SU-DHL-6 (cell line): ENCODE results near the gene ANKS1A.

ENCODE experiments used
- H2AFZ ChIP-seq: fragments of 200-600 bp; sonication (generic); 2 replicates; pipeline ENCODE4 v1.6.1; 2014; ENCODE audit warnings: low read depth, mild to moderate bottlenecking, moderate library complexity, mixed read lengths, antibody characterized with exemption, low read length; ENCODE audit not compliant: severe bottlenecking
- H3F3A ChIP-seq: fragments of 200-600 bp; shearing (Covaris generic); 2 replicates; pipeline ENCODE4 v1.6.0; 2016; ENCODE audit warnings: antibody characterized with exemption, mild to moderate bottlenecking; ENCODE audit not compliant: insufficient read depth
- H3K27ac ChIP-seq: fragments of 200-600 bp; sonication (generic); 2 replicates; pipeline ENCODE4 v1.5.1; 2016; ENCODE audit warnings: low read depth, mild to moderate bottlenecking, low read length, moderate library complexity, mixed read lengths
- H3K27me3 ChIP-seq: fragments of 200-600 bp; sonication (generic), shearing (Covaris generic); 2 replicates; pipeline ENCODE4 v1.6.0; 2014; ENCODE audit warnings: mild to moderate bottlenecking, low read length
- H3K36me3 ChIP-seq: fragments of 200-600 bp; sonication (generic); 2 replicates; pipeline ENCODE4 v1.6.1; 2014; ENCODE audit warnings: mild to moderate bottlenecking, low read length, mixed read lengths
- H3K4me2 ChIP-seq: fragments of 300-600, 200-600 bp; shearing (Covaris generic), sonication (generic); 2 replicates; pipeline ENCODE4 v1.6.0; 2014; ENCODE audit warnings: low read length, low read depth, mild to moderate bottlenecking; ENCODE audit not compliant: poor library complexity, severe bottlenecking
- H3K4me3 ChIP-seq: fragments of 200-600 bp; sonication (generic); 2 replicates; pipeline ENCODE4 v1.5.1; 2014; ENCODE audit warnings: antibody characterized with exemption, low read length, mild to moderate bottlenecking, mixed read lengths; ENCODE audit not compliant: insufficient read depth, poor library complexity, severe bottlenecking
- H3K79me2 ChIP-seq: fragments of 200-600 bp; sonication (generic); 2 replicates; pipeline ENCODE4 v1.6.1; 2014; ENCODE audit warnings: mild to moderate bottlenecking, low read length, moderate library complexity; ENCODE audit not compliant: insufficient read depth
- H3K9ac ChIP-seq: fragments of 200-600 bp; sonication (generic); 2 replicates; pipeline ENCODE4 v1.7.0; 2014; ENCODE audit warnings: mild to moderate bottlenecking, low read length
- H3K9me2 ChIP-seq: fragments of 200-600 bp; sonication (generic); replicated peaks from 2 replicates; pipeline ENCODE4 v1.6.1; 2014; ENCODE audit warnings: low read length; ENCODE audit not compliant: insufficient read depth
- H3K9me3 ChIP-seq: fragments of 200-600 bp; sonication (generic); 2 replicates; pipeline ENCODE4 v1.6.1; 2014; ENCODE audit warnings: low read length, mixed read lengths; ENCODE audit not compliant: insufficient read depth
- H4K20me1 ChIP-seq: fragments of 200-600 bp; sonication (generic); 2 replicates; pipeline ENCODE4 v1.6.1; 2014; ENCODE audit warnings: low read depth, mild to moderate bottlenecking, antibody characterized with exemption, low read length, moderate library complexity, mixed read lengths
- CTCF ChIP-seq: fragments of 200-600 bp; sonication (generic); IDR thresholded peaks from one replicate; pipeline ENCODE4 v1.5.1; 2017; ENCODE audit warnings: antibody characterized with exemption, mild to moderate bottlenecking, low read length, moderate library complexity; ENCODE audit not compliant: insufficient read depth, poor library complexity, severe bottlenecking
- EZH2phosphoT487 ChIP-seq: fragments of 200-600 bp; sonication (generic), shearing (Covaris generic); conservative IDR thresholded peaks from 2 replicates; pipeline ENCODE4 v1.6.1; 2018; ENCODE audit warnings: mild to moderate bottlenecking, antibody characterized with exemption, low read length, moderate library complexity, mixed read lengths

The ANKS1A gene

GRCh38 chr6:34851361-34851760 is 37.7 kb upstream of the ANKS1A start:
- Histone ChIP-seq H3K27ac (no peak overlapping the region), H4K20me1 (no peaks in the 10 kb centered on the region), H3K9ac (no peak overlapping the region), H3K27me3 (no peaks in the 10 kb centered on the region), H3F3A (no peaks in the 10 kb centered on the region), H3K4me2 (no peak overlapping the region), H3K9me2 (no peaks in the 10 kb centered on the region), H2AFZ (no peak overlapping the region), H3K36me3 (peaks cover 6% of the 10 kb centered on the region; the same call in 1 of the 2 replicates), H3K79me2 (peaks cover 7% of the 10 kb centered on the region; the same call in 1 of the 2 replicates), H3K9me3 (no peaks in the 10 kb centered on the region), H3K4me3 (no peak overlapping the region)
- TF ChIP-seq CTCF (no peak), EZH2phosphoT487 (no peak)

DNA sequence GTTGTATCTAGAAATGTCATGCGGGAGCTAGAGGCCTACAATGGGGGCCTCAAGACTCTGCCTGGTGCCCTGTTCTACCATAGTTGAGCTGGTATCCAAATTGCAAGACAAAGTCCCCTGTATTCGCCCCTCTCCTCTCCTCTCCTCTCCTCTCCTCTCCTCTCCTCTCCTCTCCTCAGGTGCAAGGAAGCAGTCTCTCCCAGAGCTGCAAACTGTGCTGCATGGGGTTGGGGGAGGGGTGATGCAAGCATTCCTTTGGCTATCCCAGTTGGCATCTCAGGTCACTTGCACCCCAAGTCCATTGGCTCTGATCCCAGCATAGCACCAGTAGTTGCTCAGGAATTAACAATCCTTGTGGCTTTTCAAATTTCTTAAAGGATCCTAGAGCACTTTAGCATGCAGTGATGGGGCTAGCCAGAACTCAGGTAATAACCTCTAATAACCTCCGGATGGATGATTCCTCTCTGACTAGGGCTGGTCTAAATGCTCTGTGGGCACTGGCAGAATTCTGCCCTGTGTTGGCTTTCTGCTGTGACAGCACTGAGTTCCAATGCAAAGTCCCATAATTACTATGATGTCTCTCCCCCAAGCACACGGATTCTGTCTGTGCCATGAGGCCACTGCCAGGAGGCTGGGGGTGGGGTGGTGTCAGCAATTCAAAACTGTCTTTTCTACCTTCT is 36.5 kb upstream of the ANKS1A start:
- Histone ChIP-seq H3K27me3 (no peaks in the 10 kb centered on the region), H3K27ac (no peak overlapping the region), H3K4me2 (no peak overlapping the region), H3K79me2 (0 out of 2 replicates have a peak, but pooled peaks cover under 1% of the 10 kb centered on the region), H3K9me2 (no peaks in the 10 kb centered on the region), H3K9me3 (no peaks in the 10 kb centered on the region), H3K9ac (no peak overlapping the region), H4K20me1 (no peaks in the 10 kb centered on the region), H2AFZ (no peak overlapping the region), H3F3A (no peaks in the 10 kb centered on the region), H3K4me3 (no peak overlapping the region), H3K36me3 (peaks cover 17% of the 10 kb centered on the region; the same call in 1 of the 2 replicates)
- TF ChIP-seq CTCF, result no peak
- no peak for TF ChIP-seq EZH2phosphoT487

DNA sequence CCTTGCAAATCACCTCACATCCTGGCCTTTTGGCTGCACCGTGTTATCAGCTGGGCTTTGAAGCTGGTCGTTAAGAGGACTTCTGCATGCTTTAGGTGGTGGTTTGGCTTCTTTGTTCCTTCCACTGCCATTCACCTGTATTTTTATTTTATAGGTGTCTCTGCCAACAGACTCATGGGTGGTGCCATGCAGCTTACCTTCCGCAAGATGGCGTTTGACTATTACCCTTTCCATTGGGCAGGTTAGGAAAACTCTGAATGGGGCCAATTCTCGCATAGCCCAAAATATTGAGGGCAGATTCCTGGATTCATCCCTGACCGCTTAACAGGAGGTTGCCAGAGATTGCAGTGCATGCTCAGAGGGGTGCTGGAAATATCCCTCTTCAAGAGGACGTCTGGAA is 33.6 kb upstream of the ANKS1A start:
- Histone ChIP-seq H3F3A (no peaks in the 10 kb centered on the region), H3K27ac (no peak overlapping the region), H3K4me3 (no peak overlapping the region), H3K4me2 (no peak overlapping the region), H3K9me2 (no peaks in the 10 kb centered on the region), H3K9me3 (no peaks in the 10 kb centered on the region), H3K36me3 (peaks cover 30% of the 10 kb centered on the region), H3K9ac (no peak overlapping the region), H3K79me2 (no peaks in the 10 kb centered on the region), H2AFZ (no peak overlapping the region), H3K27me3 (no peaks in the 10 kb centered on the region), H4K20me1 (no peaks in the 10 kb centered on the region)
- TF ChIP-seq CTCF (no peak), EZH2phosphoT487 (no peak)
